ENCODE data around the gene SPANXC.
"Not testable (repeated sequence)": the region's sequence is repeated elsewhere in the genome, so short reads cannot be mapped to it uniquely, and the experiment has no call there.

The SPANXC gene, protein sequence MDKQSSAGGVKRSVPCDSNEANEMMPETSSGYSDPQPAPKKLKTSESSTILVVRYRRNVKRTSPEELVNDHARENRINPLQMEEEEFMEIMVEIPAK

DNA sequence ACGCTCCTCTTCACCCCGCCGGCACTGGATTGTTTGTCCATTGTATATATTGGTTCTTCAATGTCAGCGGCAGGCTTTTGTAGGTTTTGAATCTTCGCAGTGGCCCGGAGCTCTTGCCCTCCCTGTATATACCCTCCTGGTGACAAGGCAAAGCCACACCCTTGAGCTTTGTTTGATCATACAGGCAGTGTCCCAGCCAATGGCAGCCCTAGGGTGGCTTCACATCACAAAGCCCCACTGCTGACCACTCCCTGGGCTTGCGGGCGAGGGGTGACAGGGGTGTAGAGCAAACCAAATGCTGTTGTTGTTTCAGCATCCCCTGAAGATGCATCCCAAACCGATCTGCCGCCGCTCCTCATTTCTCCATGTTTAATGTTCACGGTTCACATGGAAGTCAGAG is at the start of gene SPANXC:
TSS of gene SPANXC (minus strand) at position 101 of the 400 bp plus-strand sequence. CDS start at position 41, 60 bp downstream.
- not testable (repeated sequence) for DNase-seq

DNA sequence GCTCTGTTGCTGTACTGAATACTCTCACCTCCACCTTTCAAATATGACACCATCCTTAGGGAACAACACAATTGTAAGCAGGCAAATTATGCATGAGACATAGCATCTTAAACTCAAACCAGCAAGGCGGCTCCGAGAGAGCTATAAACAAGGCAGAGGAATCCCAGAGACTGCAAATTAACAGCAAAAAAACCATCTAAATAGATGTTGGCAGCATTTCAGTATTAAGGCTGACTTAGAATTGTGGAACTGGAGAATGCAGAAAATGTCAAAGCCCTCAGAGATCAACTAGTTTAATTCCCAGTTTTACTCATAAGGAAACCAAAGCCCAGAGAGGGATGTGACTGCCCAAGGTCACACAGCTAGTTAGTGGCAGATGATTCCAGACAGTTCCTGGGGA is 37.2 kb upstream of the SPANXC start:
- DNase-seq, result no peak

DNA sequence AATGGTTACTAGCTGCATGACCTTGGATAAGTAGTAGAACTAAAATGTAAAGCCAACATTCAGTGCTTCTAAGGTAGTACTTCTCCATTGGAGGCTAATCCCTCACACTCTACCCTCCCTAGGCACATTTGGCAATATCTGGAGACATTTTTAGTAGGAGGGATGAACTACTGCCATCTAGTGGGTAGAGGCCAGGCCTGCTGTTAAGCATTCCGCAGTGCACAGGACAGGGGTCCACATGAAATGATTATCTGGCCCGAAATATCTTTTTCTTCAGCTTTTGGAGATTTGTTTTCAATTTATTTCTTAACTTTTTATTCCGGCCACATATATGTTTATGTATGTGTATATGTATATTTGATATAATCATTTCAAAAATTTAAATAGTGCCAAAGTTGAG is 36.0 kb upstream of the SPANXC start:
- no peak for DNase-seq

DNA sequence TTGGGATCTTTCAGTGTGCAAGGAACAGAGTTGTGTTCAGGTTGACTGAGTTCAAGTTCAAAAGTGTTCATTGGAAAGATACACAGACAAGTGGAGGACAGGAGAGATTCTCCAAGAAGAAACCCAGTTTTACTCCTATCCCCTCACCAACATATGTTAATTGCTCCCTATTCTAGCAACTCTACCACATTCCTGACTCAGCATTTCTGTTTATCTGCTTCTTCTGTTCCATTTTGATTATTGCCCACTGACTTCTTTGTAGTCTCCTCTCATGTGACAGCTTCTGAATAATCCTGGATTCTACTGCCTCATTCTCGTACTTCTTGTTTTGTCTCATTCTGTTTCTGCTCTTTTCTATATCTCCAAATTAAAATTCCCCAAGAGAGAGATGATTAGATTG is 15.8 kb upstream of the SPANXC start:
- no peak for DNase-seq

DNA sequence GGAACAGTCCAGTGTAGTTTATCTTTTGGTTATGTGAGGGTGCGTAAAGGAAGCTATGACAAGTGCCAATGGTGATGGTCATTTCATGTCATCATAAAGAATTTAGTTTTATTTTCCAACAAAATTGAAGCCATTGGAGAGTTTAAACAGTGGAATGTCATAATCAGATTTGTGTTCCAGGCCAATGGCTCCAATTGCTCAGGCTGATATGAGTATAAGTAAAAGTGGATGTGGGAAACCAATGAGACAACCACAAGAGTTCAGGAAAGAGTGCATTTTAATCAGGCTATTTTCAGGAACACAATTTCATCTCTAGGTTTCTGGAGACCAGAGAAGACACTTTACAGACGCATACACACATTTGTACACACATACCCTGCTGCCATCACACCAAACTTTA is 20.7 kb downstream of the SPANXC start:
- no peak for DNase-seq

DNA sequence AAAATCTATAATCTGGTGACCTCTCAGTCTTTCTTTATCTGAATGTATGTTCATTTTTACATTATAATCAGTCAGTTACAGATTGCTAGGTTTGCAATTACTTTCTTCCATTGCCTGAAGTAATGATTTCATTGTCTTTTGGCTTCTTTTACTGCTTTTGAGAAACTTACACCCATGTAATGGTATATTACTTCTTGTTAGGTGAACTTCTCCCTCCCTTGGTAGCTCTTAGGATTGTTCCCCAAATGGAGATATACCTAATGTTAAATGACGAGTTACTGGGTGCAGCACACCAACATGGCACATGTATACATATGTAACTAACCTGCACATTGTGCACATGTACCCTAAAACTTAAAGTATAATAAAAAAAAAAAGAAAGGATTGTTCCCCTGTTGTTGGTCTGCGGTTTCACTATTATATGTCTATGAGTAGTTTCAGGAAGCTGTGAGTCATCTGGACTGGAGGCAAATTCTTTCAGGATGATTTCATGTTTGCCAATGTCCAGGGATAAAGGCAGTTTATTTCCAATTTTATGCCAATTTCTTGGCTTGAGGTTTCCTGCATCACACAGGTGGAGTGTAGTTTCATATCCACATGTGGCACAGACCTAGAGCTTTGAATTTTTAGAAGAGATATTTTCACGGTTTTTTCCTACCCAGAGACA is 21.8 kb downstream of the SPANXC start:
- DNase-seq, result no peak

DNA sequence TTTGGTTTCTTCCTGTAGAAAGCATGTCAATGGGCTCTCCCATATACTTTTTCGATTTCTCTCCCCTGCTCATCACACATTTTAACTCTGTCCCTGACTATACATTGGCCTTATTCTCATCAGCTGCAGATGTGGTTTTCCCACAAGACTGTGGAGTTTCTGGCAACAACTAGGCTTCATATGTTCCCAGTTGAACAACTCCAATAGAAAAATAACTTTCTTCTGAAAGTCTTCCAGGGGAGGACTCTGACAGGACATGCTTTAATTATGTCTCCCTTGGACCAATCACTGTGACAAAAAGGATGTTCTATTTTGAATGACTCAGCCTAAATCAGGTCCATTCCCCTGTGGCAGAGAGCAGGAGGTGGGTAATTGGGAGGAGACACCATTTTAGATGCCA is 28.1 kb downstream of the SPANXC start:
- no peak for DNase-seq

DNA sequence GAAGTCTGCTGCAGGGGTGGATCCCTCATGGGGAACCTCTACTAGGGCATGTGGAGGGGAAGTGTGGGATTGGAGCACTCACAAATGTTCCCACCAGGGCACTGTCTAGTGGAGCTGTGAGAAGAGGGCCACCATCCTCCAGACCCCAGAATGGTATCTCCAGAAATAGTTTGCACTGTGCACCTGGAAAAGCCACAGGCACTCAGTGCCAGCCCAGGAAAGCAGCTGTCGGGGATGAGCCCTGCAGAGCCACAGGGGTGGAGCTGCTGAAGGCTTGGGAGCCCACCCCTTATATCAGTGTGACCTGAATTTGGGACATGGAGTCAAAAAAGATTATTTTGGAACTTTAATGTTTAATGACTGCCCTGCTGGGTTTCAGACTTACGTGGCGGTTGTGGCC is 40.4 kb downstream of the SPANXC start:
- DNase-seq, result no peak

Data from activated naive CD4-positive, alpha-beta T cell (primary cell).